Activated CD8-positive, alpha-beta memory T cell treated with anti-CD3 and anti-CD28 coated beads for 36 hours (primary cell): ENCODE data around the gene SYT12. TPM values are rescaled to one million over a fixed set of nuclear protein-coding genes. Genes with fewer than 3 reads are reported as not detected.

Experiments
- CTCF ChIA-PET: fragments of 350-600 bp; sonication (Branson Sonifier 250); formaldehyde crosslinking; loops from one replicate; lab custom pipeline; 2021; ENCODE audit warnings: antibody characterized with exemption; lab: Charles Lee
- POLR2A ChIA-PET: fragments of 350-600 bp; sonication (Branson Sonifier 250); formaldehyde crosslinking; loops from one replicate; lab custom pipeline; 2021; ENCODE audit warnings: antibody characterized with exemption; lab: Charles Lee
- total RNA-seq, 2 experiments: library from RNA; stranded (reverse); gene quantifications; one replicate each; pipeline ENCODE4 v1.2.3, GENCODE V29; 2021

The SYT12 gene
- total RNA-seq, 2 experiments from 2014 or later: not detected

DNA sequence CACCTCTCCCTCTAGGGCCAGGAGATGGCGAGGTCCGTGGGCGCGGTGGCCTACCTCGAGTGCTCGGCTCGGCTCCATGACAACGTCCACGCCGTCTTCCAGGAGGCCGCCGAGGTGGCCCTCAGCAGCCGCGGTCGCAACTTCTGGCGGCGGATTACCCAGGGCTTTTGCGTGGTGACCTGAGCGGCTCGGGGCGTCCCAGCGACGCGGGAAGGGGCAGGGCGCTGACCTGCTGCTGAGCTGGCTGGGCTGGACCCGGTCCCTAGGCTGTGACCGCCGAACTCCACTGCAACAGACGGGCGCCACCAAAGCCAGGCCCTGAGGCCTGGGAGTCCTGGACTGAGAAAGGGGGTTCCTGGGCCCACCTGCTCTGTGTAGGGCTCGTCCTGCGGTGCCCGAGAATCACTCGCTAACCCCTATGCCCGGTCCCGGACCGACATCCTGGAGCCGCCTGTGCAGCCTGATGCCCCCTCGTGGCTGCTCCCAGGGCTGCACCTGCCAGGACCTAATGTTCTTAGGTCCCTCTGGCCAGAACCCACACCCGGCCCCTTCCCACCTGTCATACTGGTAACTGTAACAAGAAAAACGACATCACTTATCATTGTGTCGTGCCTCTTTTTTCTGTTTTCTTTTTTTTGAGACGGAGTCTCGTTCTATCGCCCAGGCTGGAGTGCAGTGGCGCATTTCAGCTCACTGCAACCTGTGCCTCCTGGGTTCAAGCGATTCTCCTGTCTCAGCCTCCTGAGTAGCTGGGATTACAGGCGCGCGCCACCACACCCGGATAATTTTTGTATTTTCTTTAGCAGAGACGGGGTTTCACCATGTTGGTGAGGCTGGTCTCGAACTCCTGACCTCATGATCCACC, 48.7 kb downstream of the SYT12 start:
- POLR2A ChIA-PET: no interaction called here
- CTCF ChIA-PET: interaction anchor here (0.6 to 5.1 kb wide), 6 partner anchors 9 to 53 kb away, joined by 3 to 16 read pairs (median 6); partner anchors contain the start of gene RHOD

DNA sequence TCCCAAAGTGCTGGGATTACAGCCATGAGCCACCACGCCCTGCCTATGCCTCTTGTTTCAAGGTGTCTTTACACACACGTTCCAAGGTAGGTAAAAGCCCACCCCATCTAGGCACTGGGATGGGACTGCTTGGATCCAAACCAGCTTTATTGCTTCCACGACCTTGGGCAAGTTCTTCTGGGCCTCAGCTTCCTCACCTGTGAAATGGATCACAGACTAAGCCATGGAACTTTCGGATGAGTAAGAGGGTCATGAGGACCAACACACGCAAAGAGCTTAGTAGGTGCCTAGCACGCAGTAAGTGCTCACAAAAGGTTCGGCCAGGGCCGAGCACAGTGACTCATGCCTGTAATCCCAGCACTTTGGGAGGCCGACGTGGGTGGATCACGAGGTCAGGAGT, 49.4 kb downstream of the SYT12 start:
- ChIA-PET CTCF (interaction anchor here (1.0 to 5.1 kb wide), 6 partner anchors 9 to 20 kb away, joined by 3 to 16 read pairs (median 7); partner anchors contain the start of gene RHOD), POLR2A (interaction anchor here (0.9 kb wide), 1 partner anchor 18 kb away, joined by 3 read pairs; no protein-coding TSS in a partner anchor)

DNA sequence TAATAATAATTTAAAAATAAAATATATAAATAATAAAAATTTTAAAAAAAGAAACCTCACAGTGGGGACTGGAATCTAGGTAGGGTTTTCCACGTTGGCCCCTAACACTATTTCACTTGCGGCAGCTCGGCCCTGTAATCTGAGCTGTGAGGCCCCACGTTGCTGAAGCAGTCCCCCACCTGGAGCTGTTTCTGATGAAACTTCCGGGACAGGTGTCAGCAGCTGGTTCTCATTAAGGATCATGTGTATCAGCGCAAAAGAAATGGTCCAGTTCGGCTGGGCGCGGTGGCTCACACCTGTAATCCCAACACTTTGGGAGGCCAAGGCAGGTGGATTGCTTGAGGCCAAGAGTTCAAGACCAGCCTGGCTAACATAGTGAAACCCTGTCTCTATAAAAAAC, 51.0 kb downstream of the SYT12 start:
- POLR2A ChIA-PET: no interaction called here
- CTCF ChIA-PET: interaction anchor here (0.7 to 2.9 kb wide), 3 partner anchors 18 to 190 kb away, joined by 3 to 11 read pairs (median 3); partner anchors contain the start of gene RHOD

DNA sequence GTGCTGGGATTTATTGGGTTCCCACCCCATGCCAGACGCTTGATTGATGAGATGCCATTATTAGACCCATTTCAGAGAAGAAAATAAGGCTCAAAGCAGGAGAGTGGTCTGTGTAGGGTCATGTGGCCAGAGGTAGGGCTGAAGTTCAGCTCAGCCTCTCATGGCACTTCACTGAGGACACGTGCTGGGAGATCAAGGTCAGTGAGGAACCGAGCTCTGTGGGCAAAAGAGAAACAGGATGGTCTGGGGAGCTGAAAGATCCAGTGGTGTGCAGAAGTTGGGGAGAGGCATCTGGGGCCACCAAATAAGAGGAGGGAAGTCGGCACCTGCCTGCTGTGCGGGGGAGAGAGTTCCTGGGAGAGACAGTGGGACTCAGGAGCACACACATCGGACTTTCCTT, 53.3 kb downstream of the SYT12 start:
- POLR2A ChIA-PET: no interaction called here

DNA sequence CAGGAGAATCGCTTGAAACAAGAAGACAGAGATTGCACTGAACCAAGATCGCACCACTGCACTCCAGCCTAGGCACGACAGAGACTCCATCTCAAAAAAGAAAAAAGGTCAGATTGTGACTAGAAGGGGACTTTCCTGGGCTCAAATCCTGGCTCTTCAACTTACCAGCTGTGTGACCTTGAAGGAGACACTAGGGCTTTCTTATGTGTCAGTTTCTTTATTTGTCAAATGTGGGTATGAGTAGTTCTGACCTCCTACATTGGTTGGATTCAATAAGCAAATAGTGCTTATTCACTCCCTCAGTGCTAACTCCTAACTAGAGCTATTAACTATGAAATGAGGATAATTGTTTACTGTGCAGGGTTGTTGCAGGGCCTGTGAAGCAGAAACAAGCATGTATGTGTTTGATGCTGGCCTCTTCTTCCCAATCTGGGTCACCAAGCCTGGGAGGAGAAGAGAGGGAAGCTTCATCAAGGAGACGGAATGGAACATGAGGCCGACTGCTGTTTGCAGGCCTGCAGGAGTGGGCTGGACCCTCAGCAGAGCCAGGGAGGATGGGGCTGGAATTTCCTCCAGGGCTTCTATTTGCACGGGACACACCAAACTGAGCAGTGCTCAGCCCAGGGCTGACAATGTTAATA, 56.3 kb downstream of the SYT12 start:
- POLR2A ChIA-PET: no interaction called here
- CTCF ChIA-PET: interaction anchor here (1.2 to 3.7 kb wide), 2 partner anchors 8 to 38 kb away, joined by 3 to 16 read pairs; no protein-coding TSS in a partner anchor

More for the DNA sequence above, 53.3 kb downstream of the SYT12 start:
- CTCF ChIA-PET: interaction anchor here (0.7 kb wide), 1 partner anchor 216 kb away, joined by 3 read pairs; no protein-coding TSS in a partner anchor

DNA sequence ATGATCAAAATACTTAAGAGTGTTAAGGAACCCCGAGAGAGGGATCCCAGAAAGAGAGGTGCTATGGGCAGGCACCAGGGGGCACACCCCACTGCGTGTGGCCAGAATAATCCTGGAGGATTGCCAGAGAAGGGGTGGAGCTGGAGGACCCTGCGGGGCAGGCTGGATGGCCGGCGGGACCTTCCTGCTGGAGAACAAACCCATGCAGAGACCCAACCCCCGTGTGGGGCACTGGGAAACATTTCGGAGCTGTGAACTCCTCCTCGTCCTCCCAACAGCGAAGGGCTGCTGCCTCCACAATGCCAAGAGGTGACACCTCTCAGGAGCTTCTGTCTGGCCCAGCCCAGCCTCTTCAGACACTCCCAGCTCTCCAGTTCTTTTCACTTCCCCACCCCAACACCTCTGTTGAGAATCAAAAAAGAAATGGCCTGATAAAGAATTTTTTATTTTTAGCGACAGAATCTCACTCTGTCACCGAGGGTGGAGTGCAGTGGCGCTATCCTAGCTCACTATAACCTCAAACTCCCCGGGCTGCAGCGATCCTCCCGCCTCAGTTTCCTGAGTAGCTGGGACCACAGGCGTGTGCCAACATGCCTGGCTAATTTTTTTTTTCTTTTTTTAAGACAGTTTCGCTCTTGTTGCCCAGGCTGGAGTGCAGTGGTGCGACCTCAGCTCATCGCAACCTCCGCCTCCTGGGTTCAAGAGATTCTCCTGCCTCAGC, 59.3 kb downstream of the SYT12 start:
- ChIA-PET CTCF (interaction anchor here (0.6 to 3.7 kb wide), 6 partner anchors 11 to 694 kb away, joined by 3 to 16 read pairs (median 4); no protein-coding TSS in a partner anchor), POLR2A (interaction anchor here (0.5 kb wide), 1 partner anchor 37 kb away, joined by 3 read pairs; the partner anchor contains the start of gene KDM2A)

DNA sequence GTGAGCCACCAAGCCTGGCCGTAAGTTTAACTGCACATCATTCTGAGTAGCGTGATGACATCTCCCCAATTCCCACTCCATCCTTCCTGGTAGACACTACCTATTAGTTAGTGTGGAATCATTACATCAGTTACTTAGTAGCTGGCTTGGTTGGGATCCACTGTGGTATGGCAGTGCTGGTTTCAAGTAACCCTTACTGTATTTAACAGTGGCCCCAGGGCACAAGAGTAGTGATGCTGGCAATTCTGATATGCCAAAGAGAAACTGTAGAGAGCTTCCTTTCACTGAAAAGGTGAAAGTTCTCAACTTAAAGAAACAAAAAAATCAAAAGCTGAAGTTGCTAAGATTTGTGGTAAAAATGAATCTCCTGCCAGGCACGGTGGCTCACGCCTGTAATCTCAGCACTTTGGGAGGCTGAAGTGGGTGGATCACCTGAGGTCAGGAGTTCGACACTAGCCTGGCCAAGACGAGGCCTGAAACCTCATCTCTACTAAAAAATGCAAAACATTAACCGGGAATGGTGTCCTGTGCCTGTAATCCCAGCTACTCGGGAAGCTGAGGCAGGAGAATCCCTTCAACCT, 60.9 kb downstream of the SYT12 start:
- ChIA-PET POLR2A (no interaction called here), CTCF (interaction anchor here (0.6 to 1.9 kb wide), 5 partner anchors 36 to 130 kb away, joined by 3 to 6 read pairs (median 4); no protein-coding TSS in a partner anchor)

GRCh38 chr11:67085617-67086016, 62.7 kb downstream of the SYT12 start:
- CTCF ChIA-PET: no interaction called here
- POLR2A ChIA-PET: no interaction called here

- CTCF ChIA-PET: no interaction called here
- POLR2A ChIA-PET: no interaction called here
Observed at GRCh38 chr11:67090717-67091116, 67.8 kb downstream of the SYT12 start.

GRCh38 chr11:67095214-67095507, 72.2 kb downstream of the SYT12 start:
- CTCF ChIA-PET: interaction anchor here (0.7 to 1.2 kb wide), 3 partner anchors 14 to 41 kb away, joined by 3 read pairs; no protein-coding TSS in a partner anchor
- POLR2A ChIA-PET: no interaction called here

DNA sequence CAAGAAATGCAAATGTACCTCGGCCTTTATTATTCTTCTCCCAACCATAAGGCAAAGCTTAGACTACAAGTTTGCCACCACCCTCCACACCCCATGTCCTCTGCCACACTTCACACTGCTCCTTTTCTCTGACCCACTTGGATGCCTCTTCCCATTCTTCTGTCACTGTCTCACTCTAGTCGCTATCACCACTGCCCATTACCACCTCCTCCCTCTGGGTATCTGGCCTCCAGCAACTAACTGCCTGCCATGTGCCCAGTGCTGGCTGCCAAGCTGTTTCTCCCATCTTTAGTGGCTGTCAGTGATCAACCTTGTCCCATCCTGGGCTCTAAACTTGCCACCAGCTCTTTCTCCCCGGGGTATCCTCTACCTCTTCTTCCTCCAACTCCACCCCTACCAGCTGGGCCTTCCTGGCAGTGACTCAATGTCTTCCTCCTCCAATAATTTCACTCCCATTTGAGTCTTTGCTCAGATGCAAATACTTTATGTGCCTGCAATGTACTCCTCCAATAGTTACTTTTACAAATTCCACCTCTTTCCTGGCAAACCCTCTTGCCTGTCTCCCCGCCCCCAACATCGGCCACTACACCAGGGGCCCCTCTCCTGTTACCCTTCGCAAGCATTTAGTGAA, 76.0 kb downstream of the SYT12 start:
- POLR2A ChIA-PET: no interaction called here
- CTCF ChIA-PET: no interaction called here

DNA sequence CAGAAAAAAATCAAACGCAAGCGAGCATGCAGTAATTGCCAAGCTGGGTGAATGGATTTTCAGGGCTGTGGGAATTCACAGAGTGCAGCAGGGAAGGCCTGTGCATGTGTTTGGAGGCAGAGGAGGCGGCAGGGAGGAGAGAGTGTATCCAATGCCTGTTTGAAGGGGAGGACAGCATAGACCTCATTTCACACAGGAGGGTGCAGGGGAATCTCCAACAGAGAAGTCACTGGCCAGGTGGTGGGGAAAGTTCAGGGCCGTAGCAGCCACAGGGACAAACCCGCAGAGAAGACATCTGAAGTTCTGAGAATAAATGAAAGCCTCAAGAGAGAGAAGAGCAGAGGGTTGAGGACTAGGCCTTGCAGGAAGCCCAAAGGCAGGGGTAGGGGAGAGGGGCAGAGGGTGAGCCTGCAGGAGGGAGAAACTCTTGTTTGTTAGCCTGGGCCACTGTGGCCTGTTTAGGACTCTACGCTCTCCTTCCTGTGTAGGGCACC, 76.9 kb downstream of the SYT12 start:
- POLR2A ChIA-PET: no interaction called here
- CTCF ChIA-PET: no interaction called here

Other genes starting within 250 kb of the SYT12 start
- 10 to 100 TPM; 31.6 to 33.5 TPM for gene RCE1, start 179.7 kb upstream of the SYT12 start, total RNA-seq
- gene LRFN4, start 166.1 kb upstream of the SYT12 start, total RNA-seq: 10 to 100 TPM; 40.5 to 42.3 TPM
- gene PC, start 64.8 kb upstream of the SYT12 start, total RNA-seq: 10 to 100 TPM; 10.7 to 10.9 TPM
- gene C11orf86, start 47.8 kb upstream of the SYT12 start, total RNA-seq: not detected
- gene RHOD, start 33.7 kb downstream of the SYT12 start, total RNA-seq: 1 to 10 TPM; 1.5 to 1.8 TPM
- gene KDM2A, start 96.1 kb downstream of the SYT12 start, total RNA-seq: 10 to 100 TPM; 85.3 to 87.6 TPM
- 100 to 1,000 TPM; 223 to 234 TPM for gene GRK2, start 243.3 kb downstream of the SYT12 start, total RNA-seq